ENCODE results near the gene DACT3.
"Not testable (repeated sequence)": the region's sequence is repeated elsewhere in the genome, so short reads cannot be mapped to it uniquely, and the experiment has no call there.

The DACT3 gene

DNA sequence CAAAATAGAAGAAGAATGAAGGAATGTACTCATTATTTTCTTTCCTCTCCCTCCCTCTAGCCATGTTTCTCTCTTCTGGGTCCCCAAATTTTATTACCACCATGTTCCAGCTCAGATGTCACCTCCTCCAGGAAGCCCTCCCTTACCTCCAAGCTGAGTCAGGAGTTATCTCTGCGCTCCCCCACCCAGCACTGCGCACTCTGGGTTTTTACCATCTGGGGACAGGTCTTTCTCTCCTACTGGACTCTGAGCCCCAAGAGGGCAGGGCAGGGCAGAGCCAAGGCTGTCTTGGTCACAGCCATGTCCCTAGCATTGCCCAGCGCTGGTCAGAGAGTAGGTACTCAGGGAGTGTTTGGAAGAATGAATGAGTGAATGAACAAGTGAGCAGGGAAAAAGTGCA, 27.9 kb downstream of the DACT3 start:
- DNase-seq = no peak

DNA sequence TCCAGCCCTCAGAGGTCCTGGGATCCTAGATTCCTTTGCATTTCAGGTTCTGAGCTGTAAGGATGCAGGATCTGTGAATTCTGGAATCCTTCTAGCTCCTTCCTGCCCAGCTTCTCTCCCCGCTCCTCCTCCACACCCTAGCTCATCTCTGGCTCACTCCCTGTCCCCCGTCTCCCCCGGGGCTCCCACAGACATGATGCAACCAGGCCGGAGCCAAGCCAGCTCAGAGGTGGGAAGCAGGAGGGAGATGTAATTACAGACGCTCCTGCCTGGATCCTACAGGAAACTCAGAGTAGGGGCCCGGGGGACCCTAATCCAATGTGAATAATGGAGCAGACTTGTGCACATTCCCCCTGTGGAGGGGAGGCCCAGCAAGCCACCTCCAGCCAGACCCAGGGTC, 29.5 kb downstream of the DACT3 start:
- DNase-seq = peak in 1 of 2 experiments; percentile 12

DNA sequence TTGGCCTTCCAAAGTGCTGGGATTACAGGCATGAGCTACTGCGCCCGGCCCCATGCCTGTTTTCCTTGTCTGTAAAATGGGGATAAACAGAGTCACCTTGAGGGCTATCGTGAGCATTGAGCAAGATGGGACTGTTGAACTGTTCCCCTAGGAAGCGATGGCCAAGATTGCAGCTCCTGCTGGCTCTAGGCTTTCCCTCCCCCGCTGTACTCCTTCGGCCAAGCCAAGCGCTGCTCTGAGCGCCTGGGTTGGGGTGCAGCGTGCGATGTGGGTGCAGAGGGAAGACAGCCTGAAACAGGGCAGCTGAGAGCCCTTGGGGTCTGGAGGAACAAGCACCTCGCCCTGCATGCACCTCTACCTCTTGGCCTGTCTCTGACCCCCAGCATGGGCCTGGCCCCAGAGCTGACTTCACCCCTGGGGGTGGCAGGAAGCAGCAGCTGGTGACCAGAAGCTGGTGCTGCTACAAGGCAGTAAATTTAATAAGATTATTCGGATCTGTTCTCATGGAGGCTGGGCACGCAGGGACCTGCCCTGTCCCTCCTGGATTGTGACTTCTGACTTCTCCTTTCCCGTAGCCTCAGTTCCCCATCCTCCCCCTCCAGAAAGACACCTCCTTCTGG, 30.3 kb downstream of the DACT3 start:
- peak; percentile 41 to 74 for DNase-seq

DNA sequence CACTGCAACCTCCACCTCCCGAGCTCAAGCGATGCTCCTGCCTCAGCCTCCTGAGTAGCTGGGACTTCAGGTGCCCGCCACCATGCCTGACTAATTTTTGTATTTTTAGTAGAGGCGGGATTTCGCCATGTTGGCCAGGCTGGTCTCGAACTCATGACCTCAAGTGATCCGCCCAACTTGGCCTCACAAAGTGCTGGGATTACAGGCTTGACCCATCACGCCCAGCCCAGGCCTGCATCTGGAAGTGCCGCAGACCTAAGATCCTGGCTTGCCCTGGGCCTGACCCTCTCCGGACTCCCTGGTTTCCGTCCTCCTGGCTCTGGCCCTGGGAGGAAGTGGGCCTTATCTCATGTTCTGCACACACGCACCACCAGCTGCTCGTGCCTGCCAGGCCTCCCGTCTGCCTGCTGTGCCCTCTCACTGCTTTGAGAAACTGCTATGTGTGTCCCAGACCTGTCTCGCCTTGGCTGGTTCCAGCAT, 31.4 kb downstream of the DACT3 start:
- DNase-seq = peak in 1 of 2 experiments; percentile 26

DNA sequence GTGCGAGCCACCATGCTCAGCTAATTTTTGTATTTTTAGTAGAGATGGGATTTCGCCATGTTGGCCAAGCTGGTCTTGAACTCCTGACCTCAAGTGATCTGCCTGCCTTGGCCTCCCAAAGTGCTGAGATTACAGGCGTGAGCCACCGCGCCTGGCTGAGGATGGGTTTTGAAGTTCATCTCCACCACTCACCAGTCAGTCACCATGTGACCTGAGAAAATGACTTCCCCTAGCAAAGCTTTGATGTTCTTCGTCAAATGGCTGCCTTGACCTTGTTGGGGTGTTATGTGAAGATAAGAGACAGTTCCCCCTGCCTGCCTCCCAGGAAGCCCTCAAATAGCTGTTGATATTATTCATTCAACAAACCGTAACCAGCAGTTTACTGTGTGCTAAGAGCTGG, 32.0 kb downstream of the DACT3 start:
- DNase-seq = not testable (repeated sequence)

DNA sequence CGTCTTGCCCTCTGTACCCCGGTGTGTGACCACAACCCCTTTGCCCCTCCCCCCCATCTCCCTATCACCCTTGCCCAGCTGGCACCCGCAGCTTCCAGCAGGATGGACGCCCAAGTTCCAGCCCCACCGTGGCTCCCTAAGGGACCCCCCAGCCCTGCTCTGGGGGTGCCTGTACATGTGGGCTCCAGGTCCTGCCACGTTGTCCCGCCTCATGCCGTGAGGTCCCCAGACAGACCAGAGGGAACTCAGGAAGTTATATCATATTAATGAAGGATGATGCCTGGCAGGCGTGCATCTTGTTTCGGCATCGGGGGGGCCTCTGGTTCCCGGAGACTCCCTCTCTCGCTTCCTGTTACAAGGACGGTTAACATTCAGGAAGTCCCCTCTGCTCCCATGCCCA, 34.5 kb downstream of the DACT3 start:
- DNase-seq = no peak

DNA sequence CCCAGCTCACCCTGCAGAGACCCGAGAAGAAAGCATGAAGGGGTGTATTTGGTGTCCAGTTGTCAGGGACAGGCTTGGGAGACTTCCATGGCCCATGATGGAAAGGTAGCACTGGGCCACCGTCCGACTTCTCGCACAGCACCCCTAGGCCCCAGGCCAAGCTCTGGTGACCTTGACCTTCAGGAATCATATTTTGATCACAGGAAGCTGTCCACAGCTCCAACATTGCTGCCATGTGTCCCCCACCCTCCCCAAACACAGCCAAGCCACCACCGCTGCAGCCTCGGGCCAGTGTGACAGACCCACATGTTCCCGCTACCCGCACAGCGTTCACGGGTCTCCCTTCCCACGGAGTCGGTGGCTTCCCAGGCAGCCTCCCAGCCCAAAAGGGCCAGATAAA, 35.3 kb downstream of the DACT3 start:
- DNase-seq = no peak

DNA sequence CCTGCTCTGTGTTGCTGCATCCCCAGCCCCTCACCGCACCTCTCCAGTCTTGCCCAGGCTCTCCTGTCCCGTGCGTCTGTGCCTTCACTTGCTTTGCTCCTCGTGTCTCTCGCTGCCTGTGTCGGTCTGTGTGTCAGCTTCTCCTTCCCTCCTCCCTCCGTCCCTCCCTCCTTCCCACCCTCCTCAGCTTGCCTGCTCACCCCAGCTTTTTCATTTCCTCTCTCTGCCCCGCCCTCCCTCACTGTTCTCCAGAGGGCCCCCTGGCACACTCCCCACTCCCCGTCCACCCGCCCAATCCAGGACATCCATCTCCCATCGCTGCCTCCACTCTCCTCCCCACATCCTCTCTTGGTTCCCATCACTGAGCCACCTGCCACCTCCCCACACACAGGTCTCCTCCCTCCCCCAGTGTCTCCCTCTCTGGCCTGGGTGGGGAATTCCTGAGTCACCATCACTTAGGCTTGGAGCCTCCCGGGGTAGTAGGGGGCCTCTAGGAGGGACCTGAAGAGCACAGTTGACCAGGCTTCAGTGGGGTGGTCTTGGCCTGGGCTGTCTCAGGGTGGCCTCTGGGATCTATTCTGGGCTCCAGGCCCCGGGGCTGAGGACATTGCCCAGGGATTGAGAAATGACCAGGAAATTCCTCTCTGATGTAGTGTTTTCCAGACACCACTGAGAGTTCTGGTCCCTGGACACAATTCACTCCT, 35.9 kb downstream of the DACT3 start, which contains the start of gene PTGIR:
Gene PTGIR, minus strand, starts transcription at position 132 of the 704 bp plus-strand sequence. CDS start 864 bp downstream, outside the sequence.
- DNase-seq = no peak

DNA sequence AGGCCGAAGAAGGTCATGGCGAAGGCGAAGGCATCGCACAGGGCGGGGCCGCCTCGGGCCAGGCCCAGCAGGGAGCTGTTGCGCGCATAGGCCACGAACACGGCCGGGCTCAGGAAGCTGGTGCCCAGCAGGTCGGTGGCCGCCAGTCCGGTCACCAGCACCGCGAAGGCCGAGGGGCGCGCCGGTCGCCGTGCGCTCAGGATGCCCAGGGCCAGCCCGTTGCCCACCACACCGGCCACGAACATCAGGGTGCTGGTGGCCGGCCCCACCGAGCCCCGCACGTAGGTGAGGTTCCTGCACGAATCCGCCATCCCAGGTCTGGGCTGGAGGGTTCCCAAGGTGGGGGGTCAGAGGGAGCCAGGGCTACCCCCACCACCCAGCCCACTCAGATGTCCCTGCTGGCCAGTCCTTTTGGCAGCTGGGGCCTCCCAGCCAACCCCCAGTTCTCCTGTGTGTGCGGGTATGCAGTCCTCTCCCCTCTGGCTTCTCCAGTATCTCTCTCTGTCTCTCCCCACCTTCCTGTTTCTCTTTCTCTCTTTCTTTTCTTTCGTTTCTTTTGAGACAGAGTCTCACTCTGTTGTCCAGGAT, 37.0 kb downstream of the DACT3 start:
- no peak for DNase-seq

DNA sequence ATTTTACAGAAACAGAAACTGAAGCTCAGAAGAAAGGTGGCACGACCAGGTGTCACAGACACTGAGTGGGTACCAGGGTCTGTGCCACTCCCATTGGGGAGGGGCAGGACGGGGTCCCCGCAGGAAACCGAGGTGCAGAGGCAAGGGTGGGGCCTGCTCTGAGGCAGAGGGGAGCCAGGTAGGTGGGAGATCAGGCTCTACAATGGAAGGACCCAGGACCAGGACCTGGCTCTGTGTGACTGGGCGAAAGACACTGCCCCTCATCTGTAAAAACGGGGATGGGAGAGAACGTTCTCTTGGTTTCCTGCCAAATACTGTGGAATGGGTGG, 38.9 kb downstream of the DACT3 start:
- DNase-seq = no peak

DNA sequence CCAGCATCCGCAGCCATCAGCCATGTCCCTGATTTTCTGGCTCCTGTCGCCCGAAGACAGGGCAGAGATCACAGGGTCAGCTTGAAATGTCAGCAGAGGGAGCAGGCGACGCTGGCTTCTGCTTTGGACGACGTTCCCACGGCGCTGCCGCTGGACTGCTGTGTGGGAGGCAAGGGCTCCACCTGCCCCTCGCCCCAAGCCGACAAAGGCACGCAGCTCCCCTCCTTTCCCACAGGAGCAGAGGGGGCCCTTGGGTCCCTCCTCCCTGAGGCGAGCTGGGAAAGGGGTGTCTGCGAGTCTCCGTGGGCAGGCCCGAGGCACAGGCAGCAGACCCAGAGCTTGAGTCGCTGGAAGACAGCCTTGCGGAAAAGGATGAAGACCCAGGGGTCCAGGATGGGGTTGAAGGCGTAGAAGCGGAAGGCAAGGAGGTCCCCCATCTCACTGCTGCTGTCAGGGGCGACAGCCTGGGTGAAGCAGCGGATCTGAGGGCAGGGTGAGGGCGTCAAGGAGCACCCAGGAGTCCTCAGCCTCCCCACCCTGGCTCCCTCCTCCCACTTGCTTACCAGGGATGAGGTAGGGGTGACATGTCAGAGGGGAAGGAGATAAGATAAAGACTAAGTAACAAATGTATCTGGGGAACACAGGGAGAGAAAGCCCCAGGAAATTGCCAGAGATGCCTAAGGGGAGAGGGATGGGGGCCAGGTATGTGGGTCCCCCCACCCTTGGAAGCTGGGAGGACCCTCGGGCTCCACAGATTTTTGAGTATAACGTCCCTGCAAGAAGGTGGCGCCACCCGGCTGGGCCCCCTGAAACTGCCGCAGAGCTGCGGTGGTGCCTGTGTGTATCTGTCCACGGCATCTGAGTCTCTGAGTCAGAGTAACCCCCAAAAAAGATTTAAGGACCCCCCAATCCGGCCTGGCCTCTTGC, 39.5 kb downstream of the DACT3 start:
- no peak for DNase-seq

DNA sequence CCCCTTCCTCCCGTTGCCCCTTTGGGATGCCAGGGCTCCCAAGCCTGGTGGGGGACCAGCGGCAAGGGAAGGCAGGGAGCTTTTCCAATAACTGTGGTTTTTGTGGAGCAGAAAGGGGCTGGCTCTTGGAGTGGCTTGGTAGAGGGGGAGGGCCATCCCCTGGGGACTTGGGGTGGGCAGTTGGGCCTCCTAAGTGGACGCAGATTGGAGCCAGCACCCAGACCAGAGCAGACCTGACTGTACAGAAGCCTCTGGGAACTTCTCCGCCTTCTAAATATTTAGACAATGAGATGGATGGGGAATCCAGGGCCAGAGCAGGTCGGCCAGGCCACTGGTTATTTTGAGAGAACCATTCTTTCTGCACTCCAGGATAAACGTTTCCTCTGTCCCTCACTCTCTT, 40.3 kb downstream of the DACT3 start:
- DNase-seq = peak; percentile 24 to 42

DNA sequence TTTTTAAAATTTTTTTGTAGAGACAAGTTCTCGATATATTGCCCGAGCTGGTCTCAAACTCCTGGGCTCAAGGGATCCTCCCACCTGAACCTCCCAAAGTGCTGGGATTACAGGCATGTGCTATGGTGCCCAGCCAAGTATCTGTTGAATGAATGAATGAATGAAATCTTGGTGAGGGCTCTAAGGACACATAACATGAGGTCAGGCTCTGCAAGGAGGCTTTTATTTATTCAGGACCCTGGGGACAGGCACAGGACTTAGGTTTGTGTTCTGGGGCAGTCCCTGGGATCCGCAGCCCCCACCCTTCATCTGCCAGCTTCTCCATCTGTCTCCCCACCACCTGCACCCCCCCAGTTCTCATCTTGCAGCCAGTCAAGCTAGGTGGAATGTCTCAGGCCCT, 40.7 kb downstream of the DACT3 start:
- DNase-seq = peak in 1 of 2 experiments; percentile 42

DNA sequence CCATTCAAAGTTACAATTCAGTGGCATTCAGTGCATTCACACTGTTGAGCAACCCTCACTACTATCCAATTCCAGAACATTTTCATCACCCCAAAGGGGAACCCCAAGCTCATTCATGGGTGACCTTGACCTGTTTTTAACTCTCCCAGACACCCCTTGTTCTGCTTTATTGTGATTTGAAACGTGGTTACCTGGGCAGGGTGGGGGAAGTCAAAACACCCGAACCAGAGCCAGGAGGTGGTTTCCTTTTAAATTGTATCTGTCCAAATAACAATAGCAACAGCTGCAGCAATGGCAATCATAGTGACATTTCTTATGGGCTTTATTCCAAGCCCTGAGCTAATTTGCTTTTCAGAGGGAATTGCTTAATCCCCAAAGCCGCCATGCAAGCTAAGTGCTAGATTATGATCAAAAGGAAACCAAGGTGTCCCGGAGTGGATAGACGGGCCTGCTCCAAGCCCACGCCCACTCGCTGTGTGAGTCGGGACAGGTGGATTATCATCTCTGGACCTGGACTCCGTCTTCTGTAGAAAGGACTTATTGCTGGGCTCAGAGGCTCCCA, 42.2 kb downstream of the DACT3 start:
- peak; percentile 28 to 48 for DNase-seq

DNA sequence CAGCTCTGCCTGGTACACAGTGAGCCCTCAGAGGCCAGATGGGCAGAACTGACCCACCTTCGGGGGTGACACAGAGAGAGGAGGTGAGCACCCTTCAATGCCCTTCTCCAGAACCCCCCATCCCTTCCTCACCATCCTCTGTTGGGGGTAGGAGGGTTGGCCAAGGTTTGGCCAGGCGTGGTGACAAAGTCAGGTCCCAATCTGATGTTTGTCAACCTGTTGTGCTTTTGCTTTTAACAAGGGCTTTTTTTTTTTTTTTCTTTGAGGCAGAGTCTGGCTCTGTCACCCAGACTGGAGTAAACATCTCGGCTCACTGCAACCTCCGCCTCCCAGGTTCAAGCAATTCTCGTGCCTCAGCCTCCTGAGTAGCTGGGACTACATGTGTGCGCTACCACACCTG, 43.4 kb downstream of the DACT3 start:
- DNase-seq = no peak

DNA sequence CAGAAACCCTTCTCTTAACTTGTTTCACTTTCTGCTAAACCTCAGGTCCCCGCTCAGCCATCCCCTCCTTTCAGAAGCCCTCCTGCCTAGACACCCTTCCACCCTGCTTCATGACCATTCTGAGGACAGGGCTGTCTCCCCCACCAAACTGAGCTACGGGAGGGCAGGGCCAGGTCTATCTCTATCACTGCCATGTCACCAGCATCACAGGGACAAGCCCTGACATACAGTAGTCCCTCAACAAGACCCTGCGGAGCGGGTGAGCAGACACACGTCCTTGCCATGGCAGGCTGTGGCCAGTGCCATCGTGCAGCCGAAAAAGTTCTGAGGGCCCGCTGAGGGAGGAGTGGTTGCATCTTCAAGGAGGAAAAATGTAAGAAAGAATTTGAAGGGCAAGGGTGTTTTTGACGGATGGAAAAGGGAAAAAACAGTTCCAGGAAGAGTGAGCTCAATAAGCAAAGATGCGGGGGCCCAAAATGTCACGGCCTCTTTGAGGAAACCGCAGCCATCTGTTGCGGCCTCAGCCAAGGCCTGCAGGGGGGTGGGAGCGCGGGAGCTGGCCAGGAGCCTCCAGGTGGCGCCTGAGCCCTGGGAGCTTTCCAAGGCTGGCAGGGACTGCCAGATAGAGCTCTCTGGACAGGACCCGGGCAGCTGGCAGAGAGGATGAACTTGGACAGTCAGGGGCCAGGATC, 44.2 kb downstream of the DACT3 start:
- peak; percentile 79 to 82 for DNase-seq

DNA sequence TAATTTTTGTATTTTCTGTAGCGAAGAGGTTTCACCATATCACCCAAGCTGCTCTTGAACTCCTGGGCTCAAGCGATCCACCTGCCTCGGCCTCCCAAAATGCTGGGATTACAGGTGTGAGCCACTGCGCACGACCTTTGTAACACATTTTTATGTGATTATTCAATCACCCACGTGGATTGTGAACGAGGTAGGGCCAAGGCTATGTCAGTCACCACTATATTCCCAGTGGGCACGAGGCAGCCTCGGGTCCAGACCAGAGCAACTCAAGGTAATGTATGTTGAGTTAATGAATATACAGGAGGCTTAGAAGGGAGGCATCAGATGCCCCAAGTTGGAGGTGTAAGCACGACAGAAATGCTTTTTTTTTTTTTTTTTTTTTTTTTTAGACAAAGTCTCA, 45.0 kb downstream of the DACT3 start:
- no peak for DNase-seq

DNA sequence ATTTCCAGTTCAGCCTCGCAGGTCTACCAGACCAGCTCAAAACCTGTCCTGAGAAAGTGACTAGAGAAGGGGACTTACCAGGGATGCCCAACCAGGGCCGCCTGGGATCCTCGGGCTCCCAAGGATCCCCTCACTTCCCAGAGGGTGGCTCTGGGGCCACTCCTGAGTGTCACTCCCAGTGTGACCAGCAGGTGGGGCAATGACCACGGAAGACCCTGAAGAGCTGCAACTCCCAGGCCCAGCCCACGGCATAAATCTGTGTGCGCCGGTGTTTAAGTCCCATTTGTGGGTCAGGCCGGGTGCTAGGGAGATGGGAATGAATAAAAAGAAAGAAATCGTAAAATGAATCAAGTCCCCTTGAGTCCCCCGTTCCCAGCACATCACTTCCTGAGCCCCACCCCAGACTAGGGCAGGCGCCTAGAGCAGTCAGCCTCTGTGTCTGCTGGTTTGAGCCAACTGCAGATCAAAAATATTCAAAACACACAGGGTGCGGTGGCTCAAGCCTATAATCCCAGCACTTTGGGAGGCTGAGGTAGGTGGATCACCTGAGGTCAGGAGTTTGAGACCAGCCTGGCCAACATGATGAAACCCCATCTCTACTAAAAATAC, 46.8 kb downstream of the DACT3 start:
- DNase-seq = peak; percentile 45 to 76

DNA sequence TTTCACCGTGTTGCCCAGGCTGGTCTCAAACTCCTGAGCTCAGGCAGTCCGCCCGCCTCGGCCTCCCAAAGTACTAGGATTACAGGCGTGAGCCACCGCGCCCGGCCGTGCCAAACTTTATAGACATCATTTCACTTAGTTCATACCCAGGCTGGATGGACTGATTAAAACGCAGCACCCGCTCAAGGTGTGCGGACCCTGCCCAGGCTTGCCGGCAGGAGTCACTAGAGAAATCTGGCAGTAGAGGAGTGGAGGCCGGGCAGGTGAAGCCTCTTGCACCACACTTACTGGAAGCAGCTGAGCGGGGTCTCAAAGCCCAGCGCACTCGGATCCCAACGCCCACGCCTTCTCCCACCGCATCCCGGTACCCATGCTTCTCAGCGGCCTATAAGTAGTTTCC, 47.5 kb downstream of the DACT3 start:
- no peak for DNase-seq

DNA sequence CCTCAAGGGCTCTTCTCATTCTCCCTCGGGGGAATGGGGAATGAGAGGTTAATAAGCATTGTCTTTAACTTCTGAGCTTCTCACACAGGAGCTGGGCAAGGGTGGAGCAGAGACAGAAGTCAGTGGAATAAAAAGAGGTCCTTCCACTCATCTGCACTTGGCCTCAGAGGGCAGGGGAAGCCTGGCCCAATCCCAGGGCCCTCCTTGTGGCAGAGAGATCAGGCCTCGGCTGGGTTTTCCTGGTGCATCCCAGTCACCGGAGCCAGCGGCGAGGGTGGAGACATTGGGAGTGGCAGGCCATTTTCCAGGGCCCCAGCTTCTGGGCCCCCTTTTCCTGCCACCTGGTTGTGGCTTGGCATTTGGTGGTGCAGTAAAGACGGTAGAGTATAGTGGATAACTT, 49.2 kb downstream of the DACT3 start:
- no peak for DNase-seq

DNA sequence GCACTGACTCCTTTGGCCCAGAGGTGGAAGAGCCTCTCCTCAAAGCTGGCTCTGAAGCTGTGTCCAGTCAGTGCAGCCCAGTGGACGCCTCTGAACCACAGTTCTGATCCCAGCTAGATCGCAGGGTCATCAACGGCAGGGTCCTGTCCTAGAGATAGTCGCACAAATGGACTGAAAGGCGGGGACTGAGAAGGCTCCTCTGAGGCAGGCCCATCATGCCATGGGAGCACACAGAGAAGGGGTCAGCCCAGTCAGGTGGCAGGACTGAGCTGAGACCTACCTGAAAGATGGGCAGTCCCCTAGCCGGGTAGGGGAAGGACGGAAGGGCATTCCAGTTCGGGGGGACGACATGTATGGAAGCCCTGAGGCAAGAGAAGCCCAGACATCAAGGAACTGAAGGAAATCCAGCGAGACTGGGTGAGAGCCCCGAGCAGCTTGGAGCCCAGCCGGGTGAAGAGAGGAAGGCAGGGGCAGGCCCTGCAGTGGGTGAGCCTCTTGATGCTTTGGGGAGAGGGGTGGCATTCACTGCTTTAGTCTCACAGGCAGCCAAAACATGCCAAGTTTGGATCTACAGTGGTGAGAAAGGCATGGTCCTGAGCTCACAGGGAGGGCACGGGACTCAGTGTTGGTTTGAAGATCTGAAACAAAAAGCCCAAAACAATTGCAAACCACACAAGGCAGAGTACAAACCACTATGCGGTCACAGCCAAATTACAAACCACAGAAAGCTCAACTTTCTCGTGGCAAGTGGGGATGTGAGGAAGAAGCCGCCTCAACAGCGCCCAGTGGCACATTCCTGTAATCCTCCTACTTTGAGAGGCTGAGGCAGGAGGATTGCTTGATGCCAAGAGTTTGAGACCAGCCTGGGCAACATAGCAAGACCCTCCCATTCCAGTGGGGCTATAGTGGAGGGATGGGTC, 49.9 kb downstream of the DACT3 start:
- DNase-seq = no peak
